NCI-H2171 treated with DMSO at 0.1 percent for 48 hours (cell line): Measurements from ENCODE around the gene ASPSCR1.
"Not testable (repeated sequence)": the region's sequence is repeated elsewhere in the genome, so short reads cannot be mapped to it uniquely, and the experiment has no call there.

ENCODE experiments used
- DNase-seq: peaks from one replicate; lab custom pipeline; 2025; lab: John Stamatoyannopoulos, UW

ASPSCR1 gene

GRCh38 chr17:81941484-81942166, 35.8 kb upstream of the ASPSCR1 start:
- DNase-seq, result peak; percentile 87

GRCh38 chr17:81942167-81942553, 35.3 kb upstream of the ASPSCR1 start:
- no peak for DNase-seq

- no peak for DNase-seq
Observed at GRCh38 chr17:81944858-81945257, 32.6 kb upstream of the ASPSCR1 start.

- no peak for DNase-seq
Observed at GRCh38 chr17:81947189-81947588, 30.2 kb upstream of the ASPSCR1 start, which contains the start of gene MYADML2. MYADML2 (minus strand) TSS chr17:81947233; CDS start chr17:81941741, 5,492 bp downstream.

- DNase-seq, result no peak
Observed at GRCh38 chr17:81948635-81949378, 28.6 kb upstream of the ASPSCR1 start.

GRCh38 chr17:81950501-81950900, 26.9 kb upstream of the ASPSCR1 start:
- DNase-seq, result no peak

- DNase-seq, result peak; percentile 60
Observed at GRCh38 chr17:81951785-81952684, 25.4 kb upstream of the ASPSCR1 start.

GRCh38 chr17:81952792-81953228, 24.6 kb upstream of the ASPSCR1 start:
- DNase-seq, result no peak

GRCh38 chr17:81953443-81953842, 24.0 kb upstream of the ASPSCR1 start:
- not testable (repeated sequence) for DNase-seq

- DNase-seq, result no peak
Observed at GRCh38 chr17:81954131-81955057, 23.0 kb upstream of the ASPSCR1 start.

GRCh38 chr17:81955058-81955681, 22.3 kb upstream of the ASPSCR1 start:
- DNase-seq, result no peak

- DNase-seq, result no peak
Observed at GRCh38 chr17:81955756-81956544, 21.5 kb upstream of the ASPSCR1 start.

GRCh38 chr17:81956607-81957589, 20.5 kb upstream of the ASPSCR1 start:
- DNase-seq, result peak; percentile 78

GRCh38 chr17:81957691-81958432, 19.6 kb upstream of the ASPSCR1 start:
- no peak for DNase-seq

GRCh38 chr17:81958633-81959342, 18.6 kb upstream of the ASPSCR1 start:
- DNase-seq, result no peak

- DNase-seq, result peak; percentile 25
Observed at GRCh38 chr17:81959362-81960129, 17.9 kb upstream of the ASPSCR1 start.
